Panc1 (cell line): ENCODE data around the gene MADCAM1. TPM values are rescaled to one million over a fixed set of nuclear protein-coding genes. Genes with fewer than 3 reads are reported as not detected.

Experiments
- ATAC-seq: fragments of 200-7000 bp; cut with Tn5 transposase; 2 replicates; pipeline ENCODE4 v1.9.1; 2020; ENCODE audit warnings: mild to moderate bottlenecking, moderate library complexity
- BruUV-seq: library from RNA; stranded (reverse); fragments of 400-500 nt; replicated peaks from 2 replicates; lab custom pipeline; 2021; lab: Mats Ljungman, UMichigan
- CTCF ChIA-PET: fragments of 300-600 bp; sonication (Branson Sonifier 250); formaldehyde crosslinking; loops from one replicate; lab custom pipeline; 2022; ENCODE audit warnings: antibody characterized with exemption; lab: Charles Lee
- POLR2A ChIA-PET: fragments of 300-600 bp; sonication (Branson Sonifier 250); formaldehyde crosslinking; loops from one replicate; lab custom pipeline; 2022; ENCODE audit warnings: antibody characterized with exemption; lab: Charles Lee
- DNase-seq: peaks from one replicate; pipeline ENCODE4 v3.0.0-alpha.2; 2010; ENCODE audit warnings: low read depth, low spot score
- H3K27ac ChIP-seq: 2 replicates; pipeline ENCODE4 v1.5.1; 2011; ENCODE audit warnings: mild to moderate bottlenecking, low read length, inconsistent platforms
- H3K27me3 ChIP-seq: fragments of 200-500 bp; sonication (Bioruptor generic); 2 replicates; pipeline ENCODE4 v1.6.0; 2014; ENCODE audit warnings: low read length, inconsistent platforms; ENCODE audit not compliant: control insufficient read depth, insufficient read depth
- H3K36me3 ChIP-seq: fragments of 200-500 bp; sonication (Bioruptor generic); 2 replicates; pipeline ENCODE4 v1.5.1; 2014; ENCODE audit warnings: inconsistent platforms, mild to moderate bottlenecking, low read length, moderate library complexity; ENCODE audit not compliant: control insufficient read depth, insufficient read depth
- H3K4me1 ChIP-seq: 2 replicates; pipeline ENCODE4 v1.5.1; 2011; ENCODE audit warnings: inconsistent platforms, mild to moderate bottlenecking, low read length, moderate library complexity; ENCODE audit not compliant: control insufficient read depth, insufficient read depth
- H3K4me3 ChIP-seq, 2 experiments: 2 replicates each; pipeline ENCODE4 v1.5.1; 2011 to 2012; ENCODE audit warnings: low read depth in 2 of 2, low read length in 2 of 2, mild to moderate bottlenecking in 2 of 2, inconsistent platforms in 1 of 2, moderate library complexity in 1 of 2
- H3K9me3 ChIP-seq: fragments of 200-500 bp; sonication (Bioruptor generic); 2 replicates; pipeline ENCODE4 v1.5.1; 2014; ENCODE audit warnings: low read depth, mild to moderate bottlenecking, inconsistent platforms, low read length, moderate library complexity; ENCODE audit not compliant: control insufficient read depth, insufficient read depth
- CTCF ChIP-seq: fragments of 450-650 bp; IDR thresholded peaks from 2 replicates; pipeline ENCODE4 v1.5.1; 2017; ENCODE audit warnings: mild to moderate bottlenecking
- POLR2AphosphoS5 ChIP-seq: IDR thresholded peaks from 2 replicates; pipeline ENCODE4 v1.6.1; 2012; ENCODE audit warnings: mild to moderate bottlenecking, low read depth, low read length, moderate library complexity
- REST ChIP-seq, 2 experiments: IDR thresholded peaks; 2 replicates each; pipeline ENCODE4 v1.6.1; 2011 to 2012; ENCODE audit warnings: low read depth in 2 of 2, control low read depth in 1 of 2, low read length in 1 of 2, mild to moderate bottlenecking in 1 of 2, moderate library complexity in 1 of 2; ENCODE audit not compliant: insufficient read depth in 1 of 2
- SIN3A ChIP-seq: IDR thresholded peaks from 2 replicates; pipeline ENCODE4 v1.6.1; 2012; ENCODE audit warnings: low read depth, mild to moderate bottlenecking, low read length, moderate library complexity, borderline replicate concordance; ENCODE audit not compliant: insufficient read depth
- TCF7L2 ChIP-seq: IDR thresholded peaks from 2 replicates; pipeline ENCODE4 v1.6.1; 2011; ENCODE audit warnings: mild to moderate bottlenecking, low read depth, low read length, inconsistent platforms
- in situ Hi-C: cut with HindIII; loops from 2 replicates; pipeline ENCODE4 v1.10.0; 2016; ENCODE audit warnings: low sequenced_read_pairs, low pct_unique_long_range_greater_than_20kb
- intact Hi-C: fragments of 100-400 bp; cut with micrococcal nuclease; formaldehyde crosslinking; loops from one replicate; pipeline ENCODE4 v1.10.0; 2022; ENCODE audit not compliant: unreplicated experiment
- total RNA-seq: library from RNA; stranded (reverse); gene quantifications from one replicate; pipeline ENCODE4 v1.2.1, GENCODE V29; 2021; ENCODE audit not compliant: unreplicated experiment

The MADCAM1 gene
- total RNA-seq, 1 experiment from 2014 or later: 0.54 TPM

- ChIA-PET CTCF (no interaction called here), POLR2A (no interaction called here)
- Histone ChIP-seq H3K36me3 (peaks cover 4% of the 10 kb centered on the region; the same call in 1 of the 2 replicates), H3K27me3 (no peaks in the 10 kb centered on the region), H3K4me3 (peak overlapping the region; percentile 74), H3K27ac (peak overlapping the region; percentile 57), H3K4me1 (peaks cover 15% of the 10 kb centered on the region), H3K9me3 (no peaks in the 10 kb centered on the region)
- intact Hi-C loops (no loop called here), in situ Hi-C loops (no loop called here)
- ATAC-seq (no peak), DNase-seq (no peak)
- BruUV-seq: no TSS peak
- no peak for TF ChIP-seq TCF7L2
- TF ChIP-seq SIN3A: no peak
- no peak for TF ChIP-seq CTCF
- TF ChIP-seq POLR2AphosphoS5: no peak
- no peak for TF ChIP-seq REST (IDR thresholded peaks at IDR 0.05; ENCODE audit: insufficient read depth in 1 of 2, low read depth in 2 of 2, low read length in 1 of 2)
These were observed 37.2 kb downstream of the MADCAM1 start for GRCh38 chr19:533364-534058.

- POLR2A ChIA-PET: no interaction called here
- Histone ChIP-seq H3K27me3 (no peaks in the 10 kb centered on the region), H3K27ac (peak overlapping the region; percentile 57; the same call in 1 of the 2 replicates), H3K4me3 (peak overlapping the region; percentile 74; a peak in 2 of 4 replicates), H3K9me3 (no peaks in the 10 kb centered on the region), H3K4me1 (peaks cover 15% of the 10 kb centered on the region), H3K36me3 (peaks cover 4% of the 10 kb centered on the region; the same call in 1 of the 2 replicates)
- intact Hi-C loops (no loop called here), in situ Hi-C loops (no loop called here)
- CTCF ChIA-PET: no interaction called here
- no peak for DNase-seq
- BruUV-seq: no TSS peak
- ATAC-seq: no peak
- no peak for TF ChIP-seq SIN3A
- no peak for TF ChIP-seq CTCF
- no peak for TF ChIP-seq POLR2AphosphoS5
- no peak for TF ChIP-seq REST (IDR thresholded peaks at IDR 0.05; ENCODE audit: insufficient read depth in 1 of 2, low read depth in 2 of 2, low read length in 1 of 2)
- TF ChIP-seq TCF7L2: no peak
These were observed 37.8 kb downstream of the MADCAM1 start for GRCh38 chr19:534088-534487.
